Ramos (cell line): Measurements from ENCODE around the gene RNF8.

Experiments used
- in situ Hi-C: fragments of 300-500 bp; cut with MboI; formaldehyde crosslinking; loops from one replicate; pipeline ENCODE4 v1.14.3; 2022; ENCODE audit warnings: low sequenced_read_pairs; ENCODE audit not compliant: unreplicated experiment

RNF8 gene

DNA sequence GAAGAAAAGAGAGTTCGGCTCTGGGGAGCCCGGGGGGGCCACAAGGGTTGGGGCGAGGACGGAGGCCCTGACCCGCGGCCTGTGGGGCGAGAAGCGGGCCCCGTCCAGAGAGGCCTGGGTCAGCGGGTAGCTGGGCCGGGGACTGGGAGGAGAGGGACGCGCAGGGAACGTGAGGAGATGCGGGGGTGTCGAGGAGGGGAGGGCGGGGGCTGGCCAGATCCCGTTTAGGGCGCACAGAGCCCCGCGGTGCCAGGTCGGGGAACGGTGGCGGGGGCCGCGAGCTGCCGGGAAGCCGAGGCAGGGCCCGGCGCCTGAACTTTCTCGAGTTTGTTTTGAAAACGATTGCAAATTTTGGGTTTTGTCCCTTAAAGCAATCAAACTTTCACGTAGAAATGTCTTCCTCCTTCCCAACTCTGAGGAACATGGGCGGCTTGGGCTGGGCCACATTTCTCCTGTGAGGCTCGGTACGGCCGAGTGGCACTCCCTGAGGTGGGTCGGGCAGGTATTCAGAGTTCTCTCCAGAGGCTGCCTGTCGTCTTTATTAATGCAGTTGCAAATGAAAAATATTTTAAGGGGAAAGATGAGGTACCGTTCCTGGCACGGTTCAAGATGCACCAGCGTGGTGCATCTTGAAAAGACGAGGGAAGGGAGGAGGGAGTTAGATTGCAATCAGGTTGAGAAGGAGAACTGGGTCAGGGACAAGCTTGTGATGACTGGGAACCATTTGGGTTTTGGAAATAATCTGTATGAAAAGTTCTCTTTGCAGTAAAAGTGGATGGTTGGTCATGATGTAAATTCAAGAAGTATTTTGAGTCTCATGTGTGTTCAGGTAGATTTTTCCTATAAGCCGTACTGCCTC lies 972 bp downstream of the RNF8 start:
- in situ Hi-C loops: no loop called here

DNA sequence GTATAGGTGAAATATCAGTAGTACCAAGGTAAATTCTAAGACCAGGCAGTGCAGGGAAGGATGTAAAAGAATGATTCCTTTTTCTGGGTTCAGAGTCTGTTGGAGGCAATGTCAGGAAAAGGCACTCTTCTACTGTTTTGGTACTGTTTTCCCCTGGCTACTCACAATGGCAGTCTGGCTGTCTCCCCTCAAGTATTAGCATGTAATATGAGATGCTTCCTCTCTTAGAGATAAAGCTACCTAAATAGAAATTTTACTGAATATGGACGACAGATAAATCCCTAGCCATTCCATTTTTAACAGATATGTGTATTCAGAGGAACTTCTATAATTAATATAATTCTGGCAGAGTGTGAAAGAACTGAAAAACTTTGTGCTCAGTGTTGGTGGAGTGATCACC lies 3.5 kb downstream of the RNF8 start:
- in situ Hi-C loops: no loop called here

DNA sequence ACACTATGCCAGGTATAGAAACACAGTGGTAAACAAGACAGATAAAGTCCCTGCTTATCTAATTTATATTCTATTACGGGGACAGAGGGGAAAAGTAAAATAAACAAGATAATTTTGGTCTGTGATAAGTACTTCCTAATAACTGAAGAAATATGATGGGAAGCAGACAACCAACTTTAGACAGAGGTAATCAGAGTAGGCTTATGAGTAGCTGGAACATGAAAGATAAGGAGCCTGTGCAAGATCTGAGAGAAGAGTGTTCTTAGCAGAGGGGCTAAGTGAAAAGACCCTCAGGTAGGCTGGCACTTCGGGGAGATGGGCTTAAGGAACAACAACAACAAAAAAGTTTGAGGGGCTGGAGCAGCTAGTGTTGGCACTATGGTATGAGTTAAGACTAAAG lies 4.1 kb downstream of the RNF8 start:
- in situ Hi-C loops: no loop called here

DNA sequence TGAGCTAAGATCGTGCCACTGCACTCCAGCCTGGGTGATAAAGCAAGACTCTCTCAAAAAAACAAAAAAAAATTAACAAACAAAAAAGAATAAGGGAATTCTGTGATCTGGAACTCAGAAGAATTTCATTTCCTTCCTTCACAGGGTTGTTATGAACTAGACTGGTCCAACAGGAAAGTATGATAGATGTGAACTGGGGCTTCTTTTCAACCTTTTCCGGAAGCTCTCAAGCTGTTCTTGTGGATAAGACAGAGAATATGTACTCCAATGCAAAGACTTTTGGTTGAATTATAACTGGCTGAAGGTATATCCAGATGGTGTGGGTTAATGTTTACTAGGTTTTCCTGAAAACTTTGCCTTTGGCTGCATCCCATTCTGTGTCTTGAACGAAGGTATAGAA lies 5.3 kb downstream of the RNF8 start:
- in situ Hi-C loops: no loop called here

DNA sequence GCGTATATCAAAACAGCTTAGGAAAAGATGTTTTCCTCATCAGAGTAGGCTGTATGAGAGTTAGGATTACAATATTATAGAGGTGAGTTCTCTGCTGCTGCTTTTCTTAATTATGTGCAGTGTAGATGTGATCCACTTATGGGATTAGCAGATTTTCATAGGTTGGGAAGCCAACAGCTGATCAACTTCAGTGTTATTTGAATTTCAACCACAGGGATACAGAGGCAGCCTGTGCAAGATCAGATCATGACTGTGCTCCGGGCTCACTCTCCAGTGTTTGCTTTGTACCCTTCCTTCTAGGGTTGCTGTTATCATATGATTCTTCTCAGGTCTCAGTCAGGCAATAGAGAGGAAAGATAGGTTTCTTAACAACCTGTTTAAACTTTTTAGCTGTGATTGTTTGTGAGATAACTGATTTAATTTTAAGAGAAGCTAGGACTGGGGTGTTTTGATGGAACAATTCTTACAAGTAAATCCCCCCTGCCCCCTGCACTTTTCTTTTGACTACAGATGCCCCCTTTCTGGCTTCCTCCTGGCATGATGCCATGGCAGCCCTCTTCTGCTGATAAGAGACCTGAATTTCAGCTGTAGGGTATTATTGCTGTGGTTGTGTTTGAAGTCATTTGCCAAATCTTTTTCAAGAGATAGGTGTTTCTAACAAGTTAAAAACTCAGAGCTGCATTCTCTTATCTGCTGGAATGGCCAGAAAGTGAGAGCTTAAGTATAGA lies 8.5 kb downstream of the RNF8 start:
- in situ Hi-C loops: no loop called here

DNA sequence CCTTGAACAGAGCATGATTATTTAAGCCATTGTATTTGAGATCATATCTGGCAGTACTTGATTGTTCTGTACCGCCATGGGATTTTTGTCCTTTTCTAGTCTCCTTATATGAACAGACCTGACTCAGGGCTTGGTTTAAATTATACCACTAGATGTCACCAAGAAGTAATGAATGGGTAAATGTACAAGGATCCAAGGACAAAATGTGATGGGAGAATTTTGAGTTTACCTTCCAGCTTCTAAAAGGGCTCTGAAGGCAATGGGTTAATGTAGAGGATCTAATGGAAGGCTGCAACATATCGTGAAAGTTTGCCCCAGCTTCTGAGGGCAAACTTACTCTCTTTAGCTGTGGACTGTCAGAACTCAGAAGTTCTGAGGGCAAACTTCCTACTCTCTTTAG lies 12.0 kb downstream of the RNF8 start:
- in situ Hi-C loops: no loop called here

DNA sequence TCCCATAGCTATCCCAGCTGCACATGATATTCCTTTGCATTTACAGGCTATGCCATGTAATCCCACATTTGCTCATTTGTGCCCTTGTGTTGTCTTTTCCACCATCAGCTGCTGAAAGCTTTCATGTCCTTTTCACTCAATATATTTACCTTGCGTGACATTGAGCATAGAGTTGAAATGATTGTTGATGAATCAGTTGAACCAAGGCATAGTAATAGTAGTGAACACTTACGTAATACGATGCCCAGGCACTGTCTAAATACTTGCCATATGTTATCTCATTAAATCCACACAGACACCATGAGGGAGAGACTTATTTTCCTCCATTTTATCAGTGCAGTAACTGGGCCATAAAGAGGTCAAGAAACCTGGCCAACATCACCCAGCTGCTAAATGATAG lies 13.1 kb downstream of the RNF8 start:
- in situ Hi-C loops: no loop called here

DNA sequence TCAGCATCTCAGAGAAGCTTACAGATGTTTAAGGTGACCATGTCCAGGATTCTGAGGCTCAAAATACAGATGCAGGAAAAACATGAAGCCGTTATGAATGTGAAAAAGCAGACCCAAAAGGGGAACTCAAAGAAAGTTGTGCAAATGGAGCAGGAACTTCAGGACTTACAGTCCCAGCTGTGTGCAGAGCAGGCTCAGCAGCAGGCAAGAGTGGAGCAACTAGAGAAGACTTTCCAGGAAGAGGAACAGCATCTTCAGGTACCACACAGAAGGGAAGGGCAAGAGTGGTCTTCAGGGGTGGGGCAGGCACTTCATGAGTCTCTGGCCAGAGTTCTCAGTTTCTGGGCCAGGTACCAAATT lies 15.2 kb downstream of the RNF8 start:
- in situ Hi-C loops: no loop called here

DNA sequence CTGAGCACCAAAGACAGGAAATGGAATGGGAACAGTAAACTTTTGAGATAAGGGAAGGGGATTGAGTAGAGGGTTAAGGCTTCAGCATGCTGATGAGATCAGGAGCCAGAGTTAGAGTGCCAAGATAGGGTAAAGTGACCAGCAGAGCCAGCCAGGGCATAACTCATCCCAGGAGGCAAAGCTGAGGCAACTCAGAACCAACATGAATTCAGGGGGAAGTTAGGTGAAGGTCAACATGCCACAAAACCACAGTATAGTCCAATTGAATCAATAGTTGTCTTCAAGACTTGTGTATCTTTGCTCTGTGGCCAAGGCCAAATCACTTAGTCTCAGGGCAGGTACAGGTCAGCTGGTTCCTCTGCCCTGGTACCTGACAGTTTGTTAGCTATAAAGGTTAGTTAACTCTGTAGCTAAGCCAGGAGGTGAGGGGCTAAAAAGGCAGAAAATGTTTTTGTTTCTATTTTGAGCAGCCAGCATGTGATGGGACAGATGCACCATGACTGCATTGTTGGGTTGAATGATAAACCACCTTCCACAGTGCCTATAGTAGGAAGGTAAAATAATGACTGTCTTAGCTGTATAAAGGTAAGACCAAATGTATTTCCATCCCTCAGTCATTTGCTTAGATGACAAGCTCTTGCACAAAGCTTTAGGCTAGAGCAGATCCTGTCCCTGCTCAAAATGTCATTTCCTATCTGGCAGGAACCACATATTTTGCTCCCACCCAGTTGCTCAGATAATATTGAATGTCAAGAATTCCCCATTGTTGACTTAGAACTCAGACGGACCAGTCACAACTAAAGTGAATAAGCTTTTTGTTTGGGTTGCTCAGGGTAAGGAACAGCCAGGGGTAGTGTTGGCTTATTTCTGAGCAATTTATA lies 15.8 kb downstream of the RNF8 start:
- in situ Hi-C loops: no loop called here

DNA sequence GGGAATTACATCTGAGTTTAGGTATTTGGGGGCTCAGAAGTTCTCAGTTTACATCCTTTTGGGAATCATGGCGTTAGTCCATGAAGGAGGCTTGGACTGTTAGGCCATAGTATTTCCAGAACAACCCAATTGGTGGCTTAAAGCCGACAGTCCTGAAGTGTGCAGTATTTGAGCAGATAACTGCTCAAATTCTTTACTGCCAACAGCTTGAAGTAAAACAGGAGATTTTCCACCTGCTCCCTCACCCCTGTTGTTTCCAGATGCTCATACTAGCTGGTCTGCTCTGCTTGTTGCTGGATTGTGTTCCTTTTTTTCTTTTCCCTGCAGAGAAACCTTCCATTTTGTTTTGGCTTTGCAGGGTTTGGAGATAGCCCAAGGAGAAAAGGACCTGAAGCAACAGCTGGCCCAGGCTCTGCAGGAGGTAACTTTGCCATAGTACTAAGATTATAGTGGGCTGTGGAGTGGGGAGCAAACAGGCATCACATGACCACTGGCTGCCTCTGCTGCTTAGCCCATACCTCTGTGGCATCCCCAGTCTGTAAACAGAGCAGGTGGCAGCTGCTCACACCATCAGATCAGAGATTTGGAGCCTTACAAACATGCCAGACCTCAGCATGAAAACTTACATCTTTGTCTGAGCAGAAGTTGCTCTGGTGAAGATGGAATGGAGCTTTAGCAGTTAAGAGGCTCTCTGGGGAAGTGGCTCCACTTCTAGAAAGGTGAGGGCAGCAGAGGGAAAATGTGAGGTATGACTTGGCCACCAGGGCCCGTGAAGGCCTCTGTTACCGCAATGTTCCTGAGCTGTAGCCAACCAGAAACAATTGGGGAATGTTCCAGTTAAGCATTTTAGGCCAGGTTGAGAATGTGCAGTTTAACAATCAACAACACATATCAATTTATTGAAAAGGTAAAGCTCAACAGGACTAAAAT lies 17.6 kb downstream of the RNF8 start:
- in situ Hi-C loops: no loop called here

DNA sequence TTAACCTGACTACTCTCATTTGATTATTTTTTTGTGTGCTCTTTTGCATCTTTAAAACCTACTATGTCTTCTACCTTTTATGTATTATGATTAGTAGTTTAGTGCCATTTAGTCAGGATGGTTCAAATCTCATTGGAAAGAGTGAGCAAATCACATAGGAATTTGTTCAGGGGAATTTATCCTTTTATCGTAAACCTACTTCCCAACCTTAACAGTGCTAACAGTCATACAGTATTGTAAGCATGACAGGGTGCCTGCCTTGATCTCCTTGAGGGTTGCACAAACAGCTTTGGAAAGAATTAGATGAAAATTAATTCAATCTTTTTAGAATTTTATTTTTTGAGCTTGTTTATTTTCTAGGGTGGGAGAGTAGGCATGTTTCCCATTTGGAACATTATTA lies 18.3 kb downstream of the RNF8 start:
- in situ Hi-C loops: no loop called here

DNA sequence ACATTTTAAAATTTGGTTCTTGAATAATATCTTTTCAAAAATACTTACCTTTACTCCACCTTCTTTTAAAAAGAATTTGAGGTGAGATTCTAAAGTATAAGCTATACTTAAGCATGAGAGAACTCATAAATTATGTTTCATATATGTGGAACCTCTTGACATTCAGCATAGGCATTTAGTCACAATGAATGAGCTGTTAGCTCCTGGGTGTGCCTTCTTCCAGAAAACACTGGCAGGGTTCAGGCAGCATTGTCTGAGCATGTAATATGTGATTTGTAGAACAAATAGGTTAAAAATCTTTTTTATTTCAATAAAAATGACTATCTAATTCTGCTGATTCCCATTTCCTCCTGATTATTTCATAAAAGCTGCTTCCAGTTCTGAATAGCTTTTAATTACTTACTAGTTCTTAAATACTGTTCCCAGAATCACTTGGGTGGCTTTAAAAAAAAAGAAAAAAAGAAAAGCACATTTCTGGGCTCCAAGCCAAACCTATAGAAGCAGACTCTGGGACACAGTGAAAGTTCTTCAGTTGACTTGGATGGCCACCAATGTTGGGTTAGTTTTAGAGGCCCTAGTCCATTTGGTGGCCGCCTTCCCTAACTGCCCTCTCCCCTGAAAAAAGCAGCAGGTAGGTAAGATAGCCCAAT lies 20.2 kb downstream of the RNF8 start:
- in situ Hi-C loops: no loop called here

DNA sequence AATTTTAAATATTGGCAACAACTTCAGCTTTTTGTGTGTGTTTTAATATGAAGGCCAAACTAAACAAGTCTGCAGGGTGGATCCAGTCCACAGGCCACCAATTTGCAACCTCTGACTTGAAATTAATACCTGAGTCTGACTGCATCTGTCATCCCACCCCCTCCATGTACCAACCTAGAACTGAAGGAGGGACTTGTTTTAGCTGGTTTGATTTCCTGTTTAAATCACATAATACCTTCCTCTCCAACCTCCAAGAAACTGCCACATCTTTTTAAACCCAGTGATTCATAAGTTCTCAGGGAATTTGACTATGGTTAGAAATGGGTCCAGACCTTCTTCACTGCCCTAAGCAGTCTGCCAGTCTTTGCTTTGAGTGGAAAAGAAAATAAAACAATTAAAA lies 21.6 kb downstream of the RNF8 start:
- in situ Hi-C loops: no loop called here

DNA sequence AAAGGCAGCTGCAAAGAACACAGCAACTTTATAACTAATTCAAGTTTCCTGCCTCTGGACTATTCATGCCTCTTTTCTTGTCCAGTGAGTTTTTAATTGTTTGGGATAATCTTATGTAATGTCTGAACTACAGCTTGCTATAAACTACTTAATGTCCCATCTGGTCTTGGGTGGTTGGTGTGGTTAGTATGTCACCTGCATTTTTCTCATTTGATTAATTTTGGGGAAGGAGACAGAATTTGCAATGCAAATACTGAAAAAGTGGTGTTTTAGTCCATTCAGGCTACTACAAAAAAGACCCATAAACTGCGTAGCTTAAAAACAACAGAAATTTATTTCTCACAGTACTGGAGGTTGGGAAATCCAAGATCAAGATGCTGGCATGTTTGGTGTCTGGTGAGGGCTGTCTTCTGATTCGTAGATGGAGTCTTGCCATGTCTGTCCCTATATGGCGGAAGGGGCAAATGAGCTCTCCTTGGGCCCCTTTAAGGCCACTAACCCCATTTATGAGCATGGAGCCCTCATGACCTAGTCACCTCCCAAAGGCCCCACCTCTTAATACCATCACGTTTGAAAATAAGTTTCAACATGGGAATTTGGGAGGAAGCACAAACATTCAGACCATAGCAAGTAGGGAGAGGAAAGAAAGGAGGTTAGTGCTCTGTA lies 22.4 kb downstream of the RNF8 start:
- in situ Hi-C loops: no loop called here

DNA sequence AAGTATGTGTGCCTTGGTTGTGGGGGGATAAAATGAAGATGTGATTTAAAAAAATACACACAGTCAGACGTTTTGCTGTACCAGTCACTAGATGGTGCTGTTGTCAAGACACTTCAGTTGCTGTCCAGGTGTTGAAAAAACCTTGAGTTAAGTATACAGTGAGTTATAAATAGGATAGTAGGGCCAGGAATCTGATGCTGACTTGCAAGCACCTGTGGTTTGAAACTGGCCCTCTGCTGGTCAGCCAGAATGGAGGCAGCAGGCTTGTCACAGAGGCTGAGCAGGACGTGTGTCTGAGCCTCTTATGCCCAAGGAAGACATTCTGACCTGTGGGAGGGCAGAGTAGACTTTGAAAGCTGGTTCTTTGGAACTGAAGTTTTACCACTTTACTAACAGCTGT lies 27.8 kb downstream of the RNF8 start:
- in situ Hi-C loops: no loop called here

DNA sequence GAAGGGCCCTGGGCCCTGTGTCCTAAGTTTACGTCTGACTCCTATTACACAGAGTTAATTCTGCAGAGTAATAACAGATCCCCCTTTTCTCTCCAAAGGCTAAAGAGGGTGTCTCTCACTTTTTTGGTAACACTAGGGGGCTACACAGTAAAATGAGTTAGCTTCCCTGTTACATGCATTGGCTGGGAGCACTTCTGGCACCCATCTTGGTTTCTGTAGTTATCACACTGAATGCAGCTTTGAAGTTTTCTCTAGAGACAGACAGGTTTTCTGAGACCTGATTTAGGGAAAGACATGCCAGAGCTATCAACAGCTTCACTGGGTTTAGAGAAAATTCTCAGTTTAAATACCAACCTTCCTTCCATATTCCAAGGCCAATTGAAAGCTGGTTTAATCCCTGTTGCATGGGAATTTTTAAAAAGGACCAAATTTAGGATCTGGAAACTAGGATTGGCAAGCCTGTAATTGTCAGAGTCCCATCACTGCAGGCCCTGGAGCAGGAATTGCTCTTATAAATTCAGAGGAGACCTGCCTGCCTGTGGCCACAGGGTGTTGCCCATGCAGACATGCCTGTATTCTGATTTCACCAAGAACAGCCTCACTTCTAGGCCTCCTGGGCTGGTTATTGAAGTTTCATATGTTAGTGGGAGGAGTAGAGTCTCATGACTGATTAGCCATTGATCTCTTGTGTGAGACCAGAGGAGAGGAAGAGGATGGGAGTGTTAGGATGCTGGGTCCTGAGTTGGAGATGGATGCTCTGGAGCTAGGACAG lies 29.4 kb downstream of the RNF8 start:
- in situ Hi-C loops: no loop called here

DNA sequence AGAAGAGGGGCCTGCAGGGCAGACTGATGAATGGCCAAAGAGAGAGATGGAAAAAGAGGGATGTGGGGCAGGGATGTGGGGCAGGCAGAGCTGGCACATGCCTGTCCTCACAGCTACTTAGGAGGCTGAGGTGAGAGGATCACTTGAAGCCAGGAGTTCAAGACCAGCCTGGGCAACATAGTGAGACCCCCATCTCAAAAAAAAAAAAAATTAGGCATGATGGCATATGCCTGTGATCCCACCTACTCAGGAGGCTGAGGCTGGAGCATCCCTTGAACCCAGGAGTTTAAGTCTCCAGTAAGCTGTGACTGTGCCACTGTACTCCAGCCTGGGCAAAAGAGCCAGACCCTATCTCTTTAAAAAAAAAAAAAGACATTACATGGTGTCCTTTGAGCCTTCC lies 34.8 kb downstream of the RNF8 start:
- in situ Hi-C loops: no loop called here

DNA sequence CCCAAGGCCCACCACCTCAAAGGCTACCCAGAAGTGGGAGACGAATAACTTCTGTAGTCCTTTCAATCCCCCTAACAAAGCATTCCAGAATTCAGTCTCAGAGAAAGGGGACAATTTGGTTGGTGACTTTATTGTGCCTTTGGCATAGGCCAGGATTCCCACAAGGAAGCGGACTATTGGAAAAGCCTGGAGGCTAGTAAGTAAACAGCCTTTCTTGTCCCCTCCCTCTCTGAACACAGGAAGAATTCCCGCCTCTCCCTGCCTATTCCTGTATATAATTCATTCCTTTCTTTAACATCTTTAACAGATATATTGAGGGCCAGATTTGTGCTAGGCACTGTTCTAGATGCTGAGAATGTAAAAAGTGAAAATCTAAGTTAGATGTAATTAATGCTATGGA lies 36.1 kb downstream of the RNF8 start:
- in situ Hi-C loops: no loop called here
